ENCODE results near the gene HK1.

DNA sequence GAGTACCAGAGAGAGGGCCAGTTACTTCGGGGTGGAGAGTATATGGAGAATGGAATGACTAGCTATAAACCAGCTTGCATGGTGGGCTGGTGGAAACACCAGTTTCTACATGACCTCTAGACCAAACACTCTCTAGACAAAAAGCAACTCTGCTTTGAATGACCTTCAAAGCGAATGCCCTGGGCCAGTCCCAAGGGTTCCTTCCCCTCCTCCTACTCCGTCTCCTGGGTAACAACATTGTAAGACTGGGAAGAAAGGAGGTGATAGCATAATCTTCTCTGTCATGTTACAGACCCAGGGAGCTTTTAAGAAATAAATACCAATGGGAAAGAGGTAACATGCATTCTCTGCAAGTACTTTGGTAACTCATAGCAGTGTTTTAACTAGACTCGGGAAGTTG is 7.4 kb downstream of the HK1 start:
- TF ChIP-seq, protein P1, sequence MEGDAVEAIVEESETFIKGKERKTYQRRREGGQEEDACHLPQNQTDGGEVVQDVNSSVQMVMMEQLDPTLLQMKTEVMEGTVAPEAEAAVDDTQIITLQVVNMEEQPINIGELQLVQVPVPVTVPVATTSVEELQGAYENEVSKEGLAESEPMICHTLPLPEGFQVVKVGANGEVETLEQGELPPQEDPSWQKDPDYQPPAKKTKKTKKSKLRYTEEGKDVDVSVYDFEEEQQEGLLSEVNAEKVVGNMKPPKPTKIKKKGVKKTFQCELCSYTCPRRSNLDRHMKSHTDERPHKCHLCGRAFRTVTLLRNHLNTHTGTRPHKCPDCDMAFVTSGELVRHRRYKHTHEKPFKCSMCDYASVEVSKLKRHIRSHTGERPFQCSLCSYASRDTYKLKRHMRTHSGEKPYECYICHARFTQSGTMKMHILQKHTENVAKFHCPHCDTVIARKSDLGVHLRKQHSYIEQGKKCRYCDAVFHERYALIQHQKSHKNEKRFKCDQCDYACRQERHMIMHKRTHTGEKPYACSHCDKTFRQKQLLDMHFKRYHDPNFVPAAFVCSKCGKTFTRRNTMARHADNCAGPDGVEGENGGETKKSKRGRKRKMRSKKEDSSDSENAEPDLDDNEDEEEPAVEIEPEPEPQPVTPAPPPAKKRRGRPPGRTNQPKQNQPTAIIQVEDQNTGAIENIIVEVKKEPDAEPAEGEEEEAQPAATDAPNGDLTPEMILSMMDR (conservative IDR thresholded peaks at IDR 0.05; ENCODE audit: low read depth, low read length) = no peak
- no peak for TF ChIP-seq RFX5 (IDR thresholded peaks at IDR 0.05; ENCODE audit: low read depth, low read length)
- no peak for TF ChIP-seq POLR2A (IDR thresholded peaks at IDR 0.05; ENCODE audit: low read depth, low read length)
- TF ChIP-seq, protein P2, sequence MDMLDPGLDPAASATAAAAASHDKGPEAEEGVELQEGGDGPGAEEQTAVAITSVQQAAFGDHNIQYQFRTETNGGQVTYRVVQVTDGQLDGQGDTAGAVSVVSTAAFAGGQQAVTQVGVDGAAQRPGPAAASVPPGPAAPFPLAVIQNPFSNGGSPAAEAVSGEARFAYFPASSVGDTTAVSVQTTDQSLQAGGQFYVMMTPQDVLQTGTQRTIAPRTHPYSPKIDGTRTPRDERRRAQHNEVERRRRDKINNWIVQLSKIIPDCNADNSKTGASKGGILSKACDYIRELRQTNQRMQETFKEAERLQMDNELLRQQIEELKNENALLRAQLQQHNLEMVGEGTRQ (IDR thresholded peaks at IDR 0.05; ENCODE audit: low read depth, low read length) = no peak
- no peak for TF ChIP-seq RAD21 (IDR thresholded peaks at IDR 0.05; ENCODE audit: low read length)
- no peak for TF ChIP-seq BHLHE40 (IDR thresholded peaks at IDR 0.05; ENCODE audit: low read depth, low read length)
- no peak for TF ChIP-seq MXI1 (IDR thresholded peaks at IDR 0.05; ENCODE audit: borderline replicate concordance, low read depth, low read length)
- no peak for TF ChIP-seq CHD1 (IDR thresholded peaks at IDR 0.05; ENCODE audit: low read depth, low read length)
- no peak for TF ChIP-seq SMC3 (IDR thresholded peaks at IDR 0.05; ENCODE audit: low read depth, low read length)
